GM12891 (cell line): Measurements from ENCODE around the gene TIMM13.
"Not testable (repeated sequence)": the region's sequence is repeated elsewhere in the genome, so short reads cannot be mapped to it uniquely, and the experiment has no call there.

ENCODE experiments used
- DNase-seq: peaks from one replicate; pipeline ENCODE4 v3.0.0; 2011; ENCODE audit warnings: low spot score; ENCODE audit not compliant: insufficient read length
- FAIRE-seq: peaks from 2 replicates; lab custom pipeline; 2011; peaks lifted over from hg19 to GRCh38; lab: Jason Lieb, UNC
- PAX5 ChIP-seq: IDR thresholded peaks from 2 replicates; pipeline ENCODE4 v1.6.1; 2011; ENCODE audit warnings: low read length, moderate library complexity, mild to moderate bottlenecking; ENCODE audit not compliant: insufficient read depth, severe bottlenecking
- POLR2A ChIP-seq: IDR thresholded peaks from 2 replicates; pipeline ENCODE4 v1.6.1; 2011; ENCODE audit warnings: low read depth, low read length, control low read depth
- POLR2AphosphoS5 ChIP-seq: IDR thresholded peaks from 2 replicates; pipeline ENCODE4 v1.6.1; 2011; ENCODE audit warnings: low read depth, low read length, control low read depth
- POU2F2 ChIP-seq: IDR thresholded peaks from 2 replicates; pipeline ENCODE4 v1.6.1; 2011; ENCODE audit warnings: low read depth, mild to moderate bottlenecking, control low read depth, low read length, moderate library complexity
- SPI1 ChIP-seq: IDR thresholded peaks from 2 replicates; pipeline ENCODE4 v1.6.1; 2011; ENCODE audit warnings: low read depth, low read length, control low read depth
- TAF1 ChIP-seq: IDR thresholded peaks from 2 replicates; pipeline ENCODE4 v1.6.1; 2011; ENCODE audit warnings: low read depth, low read length, control low read depth

Gene TIMM13

GRCh38 chr19:2424686-2425621, 2.4 kb downstream of the TIMM13 start:
- DNase-seq, result no peak
- TF ChIP-seq POLR2A (no peak), SPI1 (no peak), TAF1 (no peak), POLR2AphosphoS5 (no peak; the same call in 1 of the 2 replicates), PAX5 (no peak), POU2F2 (no peak)
- no peak for FAIRE-seq

GRCh38 chr19:2423915-2424685, 3.3 kb downstream of the TIMM13 start:
- TF ChIP-seq SPI1 (no peak), POLR2A (no peak), POLR2AphosphoS5 (no peak), TAF1 (no peak), POU2F2 (no peak), PAX5 (no peak)
- FAIRE-seq (no peak), DNase-seq (no peak)

GRCh38 chr19:2423071-2423914, 4.1 kb downstream of the TIMM13 start:
- no peak for FAIRE-seq
- no peak for TF ChIP-seq POLR2A
- TF ChIP-seq POLR2AphosphoS5, result no peak
- no peak for TF ChIP-seq PAX5
- TF ChIP-seq SPI1, result no peak
- TF ChIP-seq POU2F2, result no peak
- TF ChIP-seq TAF1, result no peak
- DNase-seq, result no peak

GRCh38 chr19:2421581-2422306, 5.6 kb downstream of the TIMM13 start:
- DNase-seq (no peak), FAIRE-seq (no peak)
- no peak for TF ChIP-seq POU2F2
- TF ChIP-seq TAF1, result no peak
- no peak for TF ChIP-seq SPI1
- no peak for TF ChIP-seq POLR2A
- no peak for TF ChIP-seq POLR2AphosphoS5

- TF ChIP-seq POLR2AphosphoS5, result no peak
- no peak for TF ChIP-seq SPI1
- TF ChIP-seq POU2F2, result no peak
- TF ChIP-seq PAX5, result no peak
- no peak for TF ChIP-seq POLR2A
- no peak for TF ChIP-seq TAF1
- FAIRE-seq, result no peak
- DNase-seq, result no peak
Measured at GRCh38 chr19:2420490-2420889, 6.9 kb downstream of the TIMM13 start.

GRCh38 chr19:2419754-2420153, 7.6 kb downstream of the TIMM13 start:
- no peak for FAIRE-seq
- no peak for DNase-seq

GRCh38 chr19:2417881-2418406, 9.4 kb downstream of the TIMM13 start:
- FAIRE-seq (no peak), DNase-seq (no peak)
- TF ChIP-seq POU2F2, result no peak
- no peak for TF ChIP-seq PAX5
- TF ChIP-seq POLR2AphosphoS5, result no peak
- TF ChIP-seq SPI1, result no peak
- TF ChIP-seq POLR2A, result no peak

More at GRCh38 chr19:2419754-2420153, 7.6 kb downstream of the TIMM13 start:
- TF ChIP-seq SPI1 (no peak), TAF1 (no peak), POLR2A (no peak)

GRCh38 chr19:2417436-2417835, 9.9 kb downstream of the TIMM13 start:
- TF ChIP-seq POLR2AphosphoS5, result 0 out of 2 replicates have a peak, but pooled peaks have one; percentile 40
- not testable (repeated sequence) for DNase-seq, FAIRE-seq
